A204.1 (cell line): ENCODE data around the gene DYNLT1.
"Not testable (repeated sequence)": the region's sequence is repeated elsewhere in the genome, so short reads cannot be mapped to it uniquely, and the experiment has no call there.

ENCODE experiments used
- FAIRE-seq: peaks from 2 replicates; lab custom pipeline; 2012; peaks lifted over from hg19 to GRCh38; lab: Jason Lieb, UNC

DYNLT1 gene

DNA sequence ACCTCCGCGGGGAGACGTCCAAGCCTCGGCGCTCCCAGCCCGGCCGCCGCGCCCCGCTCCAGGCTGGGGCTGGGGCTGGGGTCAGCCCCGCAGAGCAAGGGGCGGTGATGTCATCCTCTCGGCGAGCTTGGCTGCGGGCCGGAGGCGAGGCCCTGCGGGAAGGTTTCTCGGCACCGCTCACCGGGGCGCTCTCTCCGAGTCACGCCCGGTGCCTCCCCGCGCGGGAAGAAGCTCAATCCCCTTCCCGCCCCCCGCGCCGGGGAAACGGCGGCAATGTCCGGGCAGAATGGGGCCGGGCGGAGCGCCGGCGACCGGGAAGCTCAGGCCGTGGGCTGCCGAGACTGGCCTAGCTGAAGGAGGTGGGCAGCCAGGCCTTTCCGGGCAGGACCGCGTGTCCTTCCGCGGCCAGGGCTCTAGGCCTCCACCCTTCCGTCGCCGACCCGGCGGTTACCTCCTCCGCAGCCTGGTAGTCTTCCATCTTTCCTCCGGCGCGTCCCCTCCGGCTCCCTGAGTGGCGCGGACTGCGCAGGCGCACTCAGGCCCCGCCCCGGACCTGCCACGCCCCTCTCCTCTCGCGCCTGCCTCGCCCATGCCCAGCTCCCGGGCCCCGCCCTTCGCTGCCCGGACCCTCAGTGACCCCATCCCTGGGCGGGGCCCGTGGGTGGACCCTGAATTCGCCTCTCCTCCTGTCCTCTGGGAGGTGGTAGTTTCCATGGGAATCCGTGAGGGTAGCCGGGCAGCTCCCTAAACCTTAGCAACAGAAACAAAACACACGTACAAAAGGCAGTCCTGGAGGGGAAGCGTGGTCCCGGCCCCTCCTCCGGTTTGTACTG is at the start of gene DYNLT1:
TSS of gene DYNLT1 (minus strand) at position 513 of the 833 bp plus-strand sequence. CDS start at position 478, 35 bp downstream.
- peak; percentile 53 for FAIRE-seq

DNA sequence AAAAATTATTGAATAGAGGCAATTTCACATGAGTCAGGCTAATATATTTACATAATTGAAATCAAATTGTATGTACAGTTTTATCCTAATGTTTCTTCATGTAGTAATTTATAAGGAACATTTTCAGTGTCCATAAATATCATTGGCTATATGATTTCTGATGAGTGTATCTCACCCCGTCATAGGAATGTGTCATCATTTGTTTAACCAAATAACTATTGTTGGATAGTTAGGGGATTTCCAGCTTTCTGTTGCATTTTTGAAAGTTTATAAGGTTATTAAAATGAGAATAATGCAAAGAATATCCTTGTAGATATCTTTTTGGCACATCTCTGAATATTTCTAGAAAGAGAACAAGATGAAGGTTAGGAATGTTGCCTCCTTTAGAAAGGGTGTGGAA is 44.3 kb upstream of the DYNLT1 start:
- no peak for FAIRE-seq

DNA sequence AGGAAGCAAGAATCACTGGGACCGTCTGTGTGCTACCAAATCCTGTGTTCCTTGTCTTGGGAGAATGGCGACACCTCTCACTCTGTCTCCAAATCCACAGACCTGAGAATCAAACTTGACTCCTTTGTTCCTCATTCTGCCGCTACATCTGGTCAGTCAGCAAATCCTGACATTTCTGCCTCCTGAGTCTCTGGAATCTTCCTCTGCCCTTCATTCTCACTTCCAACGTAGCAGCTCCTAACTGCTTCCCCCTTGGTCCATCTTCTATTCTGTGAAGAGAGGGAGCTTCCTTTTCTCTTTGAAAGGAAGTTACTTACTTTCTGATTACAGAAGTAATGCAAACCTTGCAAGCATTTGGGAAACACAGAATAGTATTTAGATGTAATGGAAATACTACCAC is 43.0 kb upstream of the DYNLT1 start:
- no peak for FAIRE-seq

DNA sequence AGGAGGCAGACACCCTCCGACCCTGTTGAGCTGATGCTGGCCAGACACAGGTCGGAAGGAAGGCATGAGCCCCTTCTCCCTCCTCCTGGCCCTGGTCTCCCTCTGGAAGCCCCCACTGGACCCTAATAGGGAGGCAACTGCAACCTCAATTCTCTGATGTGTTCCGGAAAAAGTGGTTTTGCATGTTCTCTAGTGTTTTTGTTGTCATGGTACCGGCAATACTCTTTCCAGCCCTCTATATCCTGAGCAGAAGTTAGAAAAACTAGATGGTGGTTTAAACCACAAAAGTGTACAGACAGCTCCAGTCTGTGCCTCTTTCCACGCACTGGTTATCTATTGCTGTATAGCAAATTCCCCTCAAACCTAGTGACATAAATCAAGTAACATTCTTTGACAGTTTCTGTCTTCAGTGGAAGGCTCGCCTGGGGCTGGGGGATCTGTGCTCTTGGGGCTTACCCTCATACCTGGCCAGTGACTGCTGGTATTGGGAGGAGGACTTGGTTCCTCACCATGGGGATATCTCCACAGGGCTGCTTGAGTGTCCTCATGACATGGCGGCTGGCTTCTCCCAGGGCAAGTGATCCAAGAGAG is 42.3 kb upstream of the DYNLT1 start:
- no peak for FAIRE-seq

DNA sequence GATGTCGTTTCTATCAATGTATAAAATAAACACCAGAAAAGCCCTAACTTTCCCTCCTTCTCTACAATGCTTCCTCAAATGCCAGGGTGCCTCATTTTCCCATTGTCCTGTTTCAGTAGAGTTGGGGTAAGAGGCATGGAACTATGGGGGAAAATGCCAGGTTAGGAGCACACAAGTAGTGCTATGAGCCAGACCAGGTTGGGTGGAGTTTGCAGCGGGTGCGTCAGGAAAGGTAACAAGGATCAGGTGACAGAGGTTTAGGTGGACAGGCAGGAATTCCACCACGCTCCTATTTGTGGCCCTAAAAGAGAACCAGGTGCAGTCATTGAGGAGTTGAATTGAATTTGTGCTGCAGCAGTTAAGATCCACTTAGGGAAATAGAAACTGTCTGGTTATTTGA is 41.8 kb upstream of the DYNLT1 start:
- FAIRE-seq, result no peak

DNA sequence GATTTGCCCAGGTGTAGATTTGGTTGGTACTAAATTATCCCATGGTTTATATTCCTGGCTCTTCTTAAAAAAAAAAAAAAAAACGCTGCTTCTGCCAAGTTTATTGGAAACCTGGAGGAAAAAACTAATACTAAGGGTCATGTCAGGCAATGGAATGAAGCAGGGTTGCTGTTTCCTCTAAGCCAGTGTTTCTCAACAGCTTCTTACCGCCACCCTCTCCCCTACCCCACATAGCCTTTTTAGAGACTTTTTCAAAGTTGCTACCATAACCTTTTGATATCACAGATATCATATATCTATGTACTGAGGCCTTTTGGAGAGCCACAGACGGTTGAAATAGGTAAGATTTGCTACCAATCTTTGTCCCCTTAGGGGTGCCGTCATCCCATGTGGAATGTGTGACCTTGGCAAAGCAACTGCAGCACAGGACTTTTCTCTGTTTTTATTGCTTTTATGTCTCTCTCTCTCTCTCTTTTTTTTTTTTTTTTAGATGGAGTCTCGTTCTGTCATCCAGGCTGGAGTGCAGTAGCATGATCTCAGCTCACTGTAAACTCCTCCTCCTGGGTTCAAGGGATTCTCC is 40.3 kb upstream of the DYNLT1 start:
- no peak for FAIRE-seq

DNA sequence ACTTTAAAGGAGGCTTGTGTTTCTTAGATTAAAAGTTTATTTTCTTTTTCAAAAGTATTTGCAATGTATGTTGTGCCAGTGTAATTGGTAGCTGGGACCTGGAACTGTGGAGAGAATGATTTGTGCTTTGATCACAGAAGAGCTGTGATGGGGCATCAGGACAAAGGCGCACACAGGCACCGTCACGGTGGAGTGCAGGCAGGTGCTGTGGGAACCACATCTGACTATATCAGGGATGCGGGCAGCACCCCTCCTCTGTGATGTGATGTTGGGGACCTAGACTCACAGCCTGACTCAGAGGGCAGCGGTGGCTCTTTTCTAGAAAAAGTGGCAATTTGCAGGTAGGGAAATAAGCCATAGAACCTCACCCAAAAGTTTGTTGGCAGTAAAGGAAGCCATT is 39.8 kb upstream of the DYNLT1 start:
- no peak for FAIRE-seq

DNA sequence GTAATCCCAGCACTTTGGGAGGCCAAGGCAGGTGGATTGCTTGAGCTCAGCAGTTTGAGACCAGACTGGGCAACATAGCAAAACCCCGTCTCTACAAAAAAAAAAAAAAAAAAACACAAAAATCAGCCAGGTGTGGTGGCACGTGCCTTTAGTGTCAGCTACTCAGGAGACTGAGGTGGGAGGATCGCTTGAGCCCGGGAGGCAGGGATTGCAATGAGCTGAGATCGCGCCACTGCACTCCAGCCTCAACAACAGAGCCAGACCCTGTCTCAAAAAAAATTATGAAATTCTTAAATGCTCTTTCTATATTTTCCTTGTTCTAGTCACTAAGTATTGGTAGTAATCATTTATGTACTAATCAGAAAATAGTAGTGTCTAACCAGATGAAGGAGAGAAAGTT is 35.9 kb upstream of the DYNLT1 start:
- FAIRE-seq, result no peak

DNA sequence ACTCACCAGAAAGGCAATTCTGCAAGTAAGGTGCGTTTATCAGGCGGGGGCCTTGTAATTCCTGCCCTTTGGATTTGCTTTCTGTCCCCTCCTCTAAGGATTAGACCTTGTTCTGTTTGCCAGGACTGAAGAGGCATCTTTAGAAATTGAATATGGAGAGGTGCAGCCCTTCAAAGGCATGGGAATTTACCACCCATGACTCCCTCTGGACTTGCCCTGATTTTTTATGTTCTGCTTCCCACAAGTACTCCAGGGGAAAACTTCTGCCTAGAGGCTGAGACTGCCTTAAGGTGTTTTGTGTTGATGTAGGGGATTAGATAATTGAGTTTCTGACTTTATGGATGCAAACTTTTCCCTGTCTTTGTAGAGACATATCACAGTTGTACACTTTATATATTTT is 35.5 kb upstream of the DYNLT1 start:
- no peak for FAIRE-seq

DNA sequence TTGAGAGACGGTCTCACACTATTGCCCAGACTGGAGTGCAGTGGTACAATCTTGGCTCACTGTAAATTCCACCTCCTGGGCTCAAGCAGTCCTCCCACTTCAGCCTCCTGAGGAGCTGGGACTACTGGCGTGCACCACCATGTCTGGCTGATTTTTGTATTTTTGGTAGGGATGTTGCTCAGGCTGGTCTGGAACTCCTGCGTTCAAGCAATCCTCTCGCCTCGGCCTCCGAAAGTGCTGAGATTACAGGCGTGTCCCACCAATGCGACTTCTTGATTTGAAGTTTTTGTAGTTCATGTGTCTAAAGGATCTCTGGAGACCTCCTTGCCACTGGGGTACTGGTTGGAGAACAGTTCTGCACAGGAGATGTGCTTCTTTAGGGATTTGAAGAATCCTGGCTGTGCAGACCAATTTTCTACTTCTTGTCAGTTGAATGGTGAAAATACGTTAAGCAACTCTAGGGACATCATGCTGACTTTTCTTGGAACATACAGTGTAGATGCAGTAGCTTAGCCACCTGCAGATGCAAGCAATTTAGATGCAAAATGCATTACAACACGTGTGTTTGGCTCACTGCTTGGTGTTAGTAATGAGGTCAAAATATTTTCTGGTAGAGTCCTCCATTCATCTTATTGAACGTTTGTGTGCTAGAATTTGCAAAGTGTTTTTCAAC is 33.5 kb upstream of the DYNLT1 start:
- no peak for FAIRE-seq

DNA sequence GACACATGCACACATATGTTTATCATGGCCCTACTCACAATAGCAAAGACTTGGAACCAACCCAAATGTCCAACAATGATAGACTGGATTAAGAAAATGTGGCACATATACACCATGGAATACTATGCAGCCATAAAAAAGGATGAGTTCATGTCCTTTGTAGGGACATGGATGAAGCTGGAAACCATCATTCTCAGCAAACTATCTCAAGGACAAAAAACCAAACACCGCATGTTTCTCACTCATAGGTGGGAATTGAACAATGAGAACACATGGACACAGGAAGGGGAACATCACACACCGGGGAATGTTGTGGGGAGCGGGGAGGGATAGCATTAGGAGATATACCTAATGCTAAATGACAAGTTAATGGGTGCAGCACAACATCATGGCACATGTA is 32.6 kb upstream of the DYNLT1 start:
- not testable (repeated sequence) for FAIRE-seq

DNA sequence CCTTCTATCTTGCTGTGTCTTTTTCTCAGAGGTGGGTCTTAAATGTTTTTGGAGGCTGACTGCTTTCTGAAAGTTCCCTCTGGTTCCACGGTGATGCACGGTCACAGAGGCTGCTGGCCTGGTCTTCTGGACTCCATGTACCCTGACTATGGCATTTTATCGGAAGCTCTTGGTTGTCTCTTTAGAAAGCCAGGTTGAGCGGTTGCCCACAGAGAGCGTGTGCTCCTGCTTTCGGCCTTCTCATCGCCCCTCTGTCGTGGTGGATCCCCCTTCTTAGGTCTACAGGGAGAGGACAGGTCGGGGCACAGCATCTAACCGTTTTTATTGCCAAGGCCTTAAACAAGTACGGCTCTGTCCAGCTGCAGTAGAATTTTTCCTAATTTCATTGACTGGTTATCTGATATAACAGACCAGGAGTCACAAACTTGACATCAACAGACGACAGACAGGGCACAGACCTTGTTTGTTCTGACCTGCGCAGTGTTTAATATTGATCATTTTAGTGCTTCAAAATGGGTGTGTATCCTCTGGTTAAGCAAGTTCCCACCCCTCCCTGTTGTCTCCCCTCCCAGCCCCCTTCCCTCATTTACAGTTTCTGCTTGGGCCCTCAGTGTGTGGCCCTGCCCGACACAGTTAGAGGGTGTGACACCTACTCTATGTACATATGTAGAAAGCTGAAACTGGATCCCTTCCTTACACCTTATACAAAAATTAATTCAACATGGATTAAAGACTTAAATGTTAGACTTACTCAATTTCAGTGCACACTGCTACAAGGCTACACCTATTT is 30.0 kb upstream of the DYNLT1 start:
- no peak for FAIRE-seq

DNA sequence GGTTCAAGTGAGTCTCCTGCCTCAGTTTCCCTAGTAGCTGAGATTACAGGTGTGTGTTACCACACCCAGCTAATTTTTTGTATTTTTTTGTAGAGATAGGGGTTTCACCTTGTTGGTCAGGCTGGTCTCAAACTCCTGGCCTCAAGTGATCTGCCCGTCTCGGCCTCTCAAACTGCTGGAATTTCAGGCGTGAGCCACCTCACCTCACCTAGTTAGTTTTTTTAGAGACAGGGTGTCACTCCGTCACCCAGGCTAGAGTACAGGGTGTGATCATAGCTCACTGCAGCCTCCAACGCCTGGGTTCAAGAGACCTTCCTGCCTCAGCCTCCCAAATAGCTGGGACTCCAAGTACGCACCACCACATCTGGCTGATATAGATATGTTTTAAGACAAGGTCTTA is 28.2 kb upstream of the DYNLT1 start:
- FAIRE-seq, result no peak

DNA sequence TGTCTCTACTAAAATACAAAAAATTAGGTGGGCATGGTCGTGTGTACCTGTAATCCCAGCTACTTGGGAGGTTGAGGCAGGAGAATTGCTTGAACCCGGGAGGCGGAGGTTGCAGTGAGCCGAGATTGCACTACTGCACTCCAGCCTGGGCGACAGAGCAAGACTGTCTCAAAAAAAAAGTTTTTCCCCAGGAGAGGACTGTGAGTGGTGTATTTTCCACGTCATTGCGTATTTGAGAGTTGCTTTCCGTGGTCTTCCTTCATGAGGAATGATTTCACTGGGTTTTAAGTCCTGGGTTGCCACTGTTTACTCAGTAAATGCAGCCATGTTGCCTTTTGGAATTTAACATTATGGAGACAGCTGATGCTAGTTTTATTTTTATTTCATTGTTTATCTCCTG is 27.6 kb upstream of the DYNLT1 start:
- not testable (repeated sequence) for FAIRE-seq

DNA sequence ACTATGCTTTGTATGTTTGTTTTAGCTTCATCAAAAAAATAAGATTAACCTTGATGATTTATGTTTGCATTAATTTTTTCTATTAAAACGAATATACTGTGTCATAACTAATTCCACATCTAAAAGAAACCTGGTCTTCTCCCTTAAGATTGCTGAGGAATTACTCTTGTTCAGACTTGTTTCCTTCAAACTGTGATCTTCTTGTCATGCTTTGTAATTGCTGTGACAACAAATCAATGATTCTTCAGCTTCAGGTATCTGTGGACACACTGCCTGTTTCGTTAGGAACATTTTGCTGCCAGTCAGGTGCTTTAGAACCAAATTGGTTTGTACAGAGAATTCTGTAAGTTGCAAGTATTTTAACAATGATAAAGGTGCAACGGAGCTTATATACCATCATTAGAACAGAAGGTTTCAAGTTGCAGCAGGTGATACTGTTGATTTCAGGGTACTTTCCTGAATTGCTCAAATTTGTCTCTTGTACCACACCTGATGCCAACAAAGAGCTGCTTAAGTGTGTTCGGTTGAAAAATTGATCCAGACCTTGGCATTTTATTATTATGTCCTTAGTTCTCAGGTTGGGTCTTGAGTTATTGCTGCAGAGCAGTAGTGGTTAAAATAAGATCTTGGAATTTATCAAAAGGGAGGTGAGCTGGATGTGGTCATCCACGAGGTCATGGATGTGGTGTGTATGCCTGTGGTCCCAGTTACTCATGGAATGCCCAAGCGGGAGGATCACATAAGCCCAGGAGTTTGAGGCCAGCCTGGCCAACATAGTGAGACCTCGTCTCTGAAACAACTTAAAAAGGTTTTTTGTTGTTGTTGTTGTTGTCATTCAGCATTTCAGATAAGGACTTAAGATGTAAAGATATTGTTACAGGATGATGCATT is 24.8 kb upstream of the DYNLT1 start:
- no peak for FAIRE-seq

DNA sequence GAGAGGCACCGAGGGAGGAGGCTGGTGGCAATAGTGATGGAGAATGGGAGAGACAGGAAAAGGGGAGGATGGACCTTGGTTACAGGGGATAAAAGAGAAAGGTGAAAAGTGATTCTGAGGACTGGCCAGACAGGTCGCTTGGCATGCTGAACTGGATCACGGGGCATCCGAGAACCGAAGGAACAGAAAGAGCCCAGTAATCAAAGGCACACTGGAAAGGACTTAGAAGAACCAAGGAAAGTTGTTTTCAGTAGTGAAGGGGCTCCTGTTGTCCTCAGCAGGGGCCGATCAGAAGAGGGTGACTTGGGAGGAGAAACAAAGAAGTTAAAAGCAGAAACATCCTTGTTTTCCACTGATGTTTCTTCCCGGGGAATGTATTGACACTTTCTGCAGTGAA is 24.2 kb upstream of the DYNLT1 start:
- FAIRE-seq, result no peak

DNA sequence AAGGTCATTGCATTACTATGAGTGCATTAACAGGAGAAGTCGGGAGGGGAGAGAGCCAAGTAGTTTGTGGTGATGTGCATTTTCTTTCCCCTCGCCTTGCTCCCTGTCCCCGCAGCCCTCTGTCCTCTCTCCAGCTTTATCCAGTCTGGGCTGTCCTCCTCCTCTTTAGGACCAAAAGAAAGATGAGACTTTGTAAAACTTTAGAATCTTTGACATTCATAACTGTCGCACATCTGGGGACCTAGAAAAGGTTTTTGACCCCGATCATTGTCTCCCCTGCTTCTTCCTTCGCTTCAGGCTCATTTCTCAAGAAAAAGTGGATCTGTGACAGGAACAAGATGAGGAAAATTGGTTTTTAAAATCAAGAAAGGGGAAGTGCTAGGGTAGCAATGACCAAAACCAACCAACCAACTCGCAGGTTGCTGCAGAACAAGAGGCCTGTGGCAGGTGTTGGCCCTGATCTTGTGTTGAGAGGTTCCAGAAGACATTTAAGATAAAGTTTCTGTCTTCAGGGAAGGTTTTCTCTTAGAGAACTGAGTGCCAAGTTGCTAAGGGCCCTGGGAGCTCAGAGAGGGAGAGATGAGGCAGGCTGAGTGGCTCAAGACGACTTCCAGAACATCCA is 22.9 kb upstream of the DYNLT1 start:
- FAIRE-seq, result no peak

DNA sequence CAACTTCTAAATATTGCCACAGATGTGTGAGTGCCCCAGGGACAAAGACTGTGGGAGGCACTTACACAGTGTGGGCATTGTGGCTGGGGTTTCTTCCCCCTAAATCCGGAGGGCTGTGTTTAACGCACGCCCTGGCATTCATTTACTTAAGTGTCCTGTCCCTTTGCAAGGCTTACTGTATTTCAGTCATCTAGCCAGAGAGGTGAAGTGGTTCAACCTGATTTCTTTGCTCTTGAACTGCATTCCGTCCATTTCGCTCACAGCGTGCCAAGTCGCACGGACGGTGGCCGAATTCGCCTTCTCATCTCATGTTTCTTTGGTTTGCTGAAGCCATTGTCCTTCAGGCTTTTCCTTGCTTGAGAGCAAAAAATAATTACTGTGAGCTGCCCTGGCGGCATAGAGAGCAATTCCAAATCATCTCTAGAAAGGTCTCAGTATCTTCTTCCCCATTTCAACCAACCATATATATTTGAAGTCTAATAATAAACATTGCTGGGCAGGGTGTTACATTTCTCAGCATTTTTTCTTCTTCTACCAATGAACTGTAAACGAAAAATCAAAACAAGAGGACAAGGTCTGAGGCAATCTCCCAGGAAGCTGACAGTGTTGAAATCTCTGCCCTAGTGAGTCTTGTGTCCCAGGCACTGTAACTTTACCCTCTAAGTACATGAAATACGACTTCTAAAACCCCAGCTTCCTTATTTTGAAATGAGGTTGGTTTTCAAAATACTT is 22.3 kb upstream of the DYNLT1 start:
- no peak for FAIRE-seq

DNA sequence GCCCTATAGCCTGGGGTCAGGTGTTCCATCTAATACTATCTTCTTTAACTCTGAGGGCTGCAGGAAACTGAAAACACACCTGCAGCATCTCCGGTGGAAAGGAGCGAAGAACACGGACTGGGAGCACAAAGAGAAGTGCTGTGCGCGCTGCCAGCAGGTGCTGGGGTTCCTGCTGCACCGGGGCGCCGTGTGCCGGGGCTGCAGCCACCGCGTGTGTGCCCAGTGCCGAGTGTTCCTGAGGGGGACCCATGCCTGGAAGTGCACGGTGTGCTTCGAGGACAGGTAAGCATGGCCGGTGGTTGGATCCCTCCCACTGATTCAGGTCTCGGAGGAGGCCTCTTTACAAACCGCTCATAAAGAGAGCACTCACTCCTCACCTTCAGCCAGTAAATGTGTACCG is 20.8 kb upstream of the DYNLT1 start:
- no peak for FAIRE-seq

DNA sequence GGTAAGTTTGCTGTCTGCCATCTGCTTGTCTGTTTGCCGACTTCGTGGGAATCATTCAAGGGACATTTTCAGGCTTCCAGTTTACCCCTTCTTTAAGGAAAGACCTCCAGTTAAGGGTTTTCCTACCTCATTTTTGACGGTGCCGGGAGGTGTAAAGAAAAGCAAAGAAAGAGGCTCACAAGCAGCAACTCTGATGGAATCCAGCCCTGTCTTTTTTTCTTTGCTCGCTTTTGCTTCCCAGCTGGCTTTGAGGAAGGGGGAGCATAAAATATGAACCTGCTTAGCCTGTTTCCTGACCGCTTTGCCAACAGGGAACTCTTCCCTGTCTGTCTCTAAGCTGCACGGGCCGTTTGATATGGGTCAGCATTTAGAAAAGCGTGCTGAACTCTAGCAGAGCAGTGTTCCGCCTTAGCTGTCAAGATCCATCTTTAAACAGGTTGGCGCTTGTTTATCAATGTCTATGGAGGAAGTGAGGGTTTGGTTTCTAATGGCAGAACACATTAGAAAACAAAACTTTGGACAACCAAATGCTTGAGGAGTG is 19.2 kb upstream of the DYNLT1 start:
- FAIRE-seq, result no peak
